ENCODE results near the gene RSPO1.

- no peak for TF ChIP-seq EP300 (IDR thresholded peaks at IDR 0.05; ENCODE audit: borderline replicate concordance)
- no peak for TF ChIP-seq TCF12 (IDR thresholded peaks at IDR 0.05; ENCODE audit: low read depth)
- TF ChIP-seq REST (IDR thresholded peaks at IDR 0.05; ENCODE audit: low read depth): no peak
- TF ChIP-seq, protein P1, sequence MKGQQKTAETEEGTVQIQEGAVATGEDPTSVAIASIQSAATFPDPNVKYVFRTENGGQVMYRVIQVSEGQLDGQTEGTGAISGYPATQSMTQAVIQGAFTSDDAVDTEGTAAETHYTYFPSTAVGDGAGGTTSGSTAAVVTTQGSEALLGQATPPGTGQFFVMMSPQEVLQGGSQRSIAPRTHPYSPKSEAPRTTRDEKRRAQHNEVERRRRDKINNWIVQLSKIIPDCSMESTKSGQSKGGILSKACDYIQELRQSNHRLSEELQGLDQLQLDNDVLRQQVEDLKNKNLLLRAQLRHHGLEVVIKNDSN (IDR thresholded peaks at IDR 0.05): no peak
- TF ChIP-seq NFIC (IDR thresholded peaks at IDR 0.05): no peak
These were observed at the start of gene RSPO1 for GRCh38 chr1:37634244-37634991.

Measured in Ishikawa (cell line).